Ecto neural progenitor cell (in vitro differentiated cells): Measurements from ENCODE around the gene KDM2B.
"Not testable (repeated sequence)": the region's sequence is repeated elsewhere in the genome, so short reads cannot be mapped to it uniquely, and the experiment has no call there.

Source experiments
- DNase-seq: peaks from one replicate; pipeline ENCODE4 v3.0.0-alpha.2; 2018; ENCODE audit warnings: low spot score

The KDM2B gene

GRCh38 chr12:121427556-121428050 lies 153.2 kb downstream of the KDM2B start:
- DNase-seq = no peak

- no peak for DNase-seq
Observed at GRCh38 chr12:121424624-121424975, 156.2 kb downstream of the KDM2B start.

GRCh38 chr12:121423682-121424623 lies 156.9 kb downstream of the KDM2B start:
- no peak for DNase-seq

GRCh38 chr12:121423253-121423652 lies 157.6 kb downstream of the KDM2B start:
- no peak for DNase-seq

GRCh38 chr12:121420109-121420508 lies 160.7 kb downstream of the KDM2B start:
- no peak for DNase-seq

- DNase-seq = no peak
Observed at GRCh38 chr12:121417847-121418246, 163.0 kb downstream of the KDM2B start.

- no peak for DNase-seq
Observed at GRCh38 chr12:121413917-121414316, 166.9 kb downstream of the KDM2B start.

- no peak for DNase-seq
Observed at GRCh38 chr12:121405211-121405610, 175.6 kb downstream of the KDM2B start.

- no peak for DNase-seq
Observed at GRCh38 chr12:121404734-121405133, 176.1 kb downstream of the KDM2B start.

GRCh38 chr12:121403721-121404120 lies 177.1 kb downstream of the KDM2B start:
- no peak for DNase-seq

GRCh38 chr12:121400332-121401139 lies 180.3 kb downstream of the KDM2B start:
- no peak for DNase-seq

GRCh38 chr12:121399391-121400331 lies 181.2 kb downstream of the KDM2B start, which contains the start of gene RNF34:
RNF34 (plus strand) TSS chr12:121400118; CDS start chr12:121400213, 95 bp downstream.
- DNase-seq = peak; percentile 100

GRCh38 chr12:121398355-121398754 lies 182.5 kb downstream of the KDM2B start:
- no peak for DNase-seq

- DNase-seq = no peak
Observed at GRCh38 chr12:121397521-121397920, 183.3 kb downstream of the KDM2B start.

GRCh38 chr12:121392325-121392716 lies 188.5 kb downstream of the KDM2B start:
- no peak for DNase-seq

- DNase-seq = no peak
Observed at GRCh38 chr12:121391619-121392324, 189.1 kb downstream of the KDM2B start.

- DNase-seq = no peak
Observed at GRCh38 chr12:121390856-121391255, 190.0 kb downstream of the KDM2B start.

- no peak for DNase-seq
Observed at GRCh38 chr12:121388421-121388981, 192.3 kb downstream of the KDM2B start.

GRCh38 chr12:121384891-121385290 lies 195.9 kb downstream of the KDM2B start:
- DNase-seq = not testable (repeated sequence)

- DNase-seq = no peak
Observed at GRCh38 chr12:121383601-121384021, 197.2 kb downstream of the KDM2B start.

GRCh38 chr12:121379945-121380344 lies 200.9 kb downstream of the KDM2B start:
- no peak for DNase-seq
